ENCODE data around the gene CCBE1.
"Not testable (repeated sequence)": the region's sequence is repeated elsewhere in the genome, so short reads cannot be mapped to it uniquely, and the experiment has no call there.

CCBE1 gene

GRCh38 chr18:59724103-59724502, 26.9 kb upstream of the CCBE1 start:
- TF ChIP-seq POLR2A (IDR thresholded peaks at IDR 0.05; ENCODE audit: low read length) = no peak
- no peak for TF ChIP-seq GATA1 (IDR thresholded peaks at IDR 0.05; ENCODE audit: low read depth, low read length)

DNA sequence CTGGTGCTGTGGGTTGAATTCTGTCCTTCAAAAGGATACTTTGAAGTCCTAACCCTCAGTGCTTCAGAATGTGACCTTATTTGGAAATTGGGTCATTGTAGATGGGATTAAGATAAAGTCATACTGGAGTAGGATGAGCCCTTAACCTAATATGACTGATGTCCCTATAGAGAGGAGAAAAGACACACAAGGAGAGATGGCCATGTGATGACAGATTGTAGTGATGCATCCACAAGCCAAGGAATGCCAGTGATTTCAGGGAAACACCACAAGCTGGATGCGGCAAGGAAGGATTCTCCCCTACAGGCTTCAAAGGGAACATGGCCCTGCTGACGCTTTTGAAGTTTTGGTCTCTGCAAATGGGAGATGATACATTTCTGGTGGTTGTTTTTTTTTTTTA, 24.7 kb upstream of the CCBE1 start:
- TF ChIP-seq POLR2A (IDR thresholded peaks at IDR 0.05; ENCODE audit: low read length) (no peak), GATA1 (IDR thresholded peaks at IDR 0.05; ENCODE audit: low read depth, low read length) (no peak)
- DNase-seq = no peak

More at GRCh38 chr18:59724103-59724502, 26.9 kb upstream of the CCBE1 start:
- no peak for DNase-seq

DNA sequence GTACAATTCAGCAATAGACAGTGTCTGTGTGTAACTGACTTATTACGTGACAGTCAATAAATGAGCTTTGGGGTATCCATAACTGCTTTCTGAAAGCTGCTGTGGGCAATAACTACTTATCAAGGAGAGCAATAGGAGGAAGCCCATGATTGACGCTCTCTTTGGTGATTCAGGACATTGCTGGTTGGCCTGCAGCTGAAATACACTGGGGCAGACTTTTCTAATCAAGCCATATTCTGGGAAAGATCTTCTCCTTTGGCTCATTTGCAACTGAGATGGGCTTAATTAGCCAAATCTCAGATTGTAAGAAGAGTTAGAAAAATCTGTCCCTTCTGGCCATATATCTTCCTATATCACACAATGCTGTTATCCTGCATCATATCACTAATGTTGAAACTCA, 24.0 kb upstream of the CCBE1 start:
- no peak for TF ChIP-seq GATA1 (IDR thresholded peaks at IDR 0.05; ENCODE audit: low read depth, low read length)
- no peak for TF ChIP-seq POLR2A (IDR thresholded peaks at IDR 0.05; ENCODE audit: low read length)
- DNase-seq = no peak

- no peak for DNase-seq
- TF ChIP-seq GATA1 (IDR thresholded peaks at IDR 0.05; ENCODE audit: low read depth, low read length) (no peak), POLR2A (IDR thresholded peaks at IDR 0.05; ENCODE audit: low read length) (no peak)
Measured at GRCh38 chr18:59719544-59720181, 22.4 kb upstream of the CCBE1 start.

DNA sequence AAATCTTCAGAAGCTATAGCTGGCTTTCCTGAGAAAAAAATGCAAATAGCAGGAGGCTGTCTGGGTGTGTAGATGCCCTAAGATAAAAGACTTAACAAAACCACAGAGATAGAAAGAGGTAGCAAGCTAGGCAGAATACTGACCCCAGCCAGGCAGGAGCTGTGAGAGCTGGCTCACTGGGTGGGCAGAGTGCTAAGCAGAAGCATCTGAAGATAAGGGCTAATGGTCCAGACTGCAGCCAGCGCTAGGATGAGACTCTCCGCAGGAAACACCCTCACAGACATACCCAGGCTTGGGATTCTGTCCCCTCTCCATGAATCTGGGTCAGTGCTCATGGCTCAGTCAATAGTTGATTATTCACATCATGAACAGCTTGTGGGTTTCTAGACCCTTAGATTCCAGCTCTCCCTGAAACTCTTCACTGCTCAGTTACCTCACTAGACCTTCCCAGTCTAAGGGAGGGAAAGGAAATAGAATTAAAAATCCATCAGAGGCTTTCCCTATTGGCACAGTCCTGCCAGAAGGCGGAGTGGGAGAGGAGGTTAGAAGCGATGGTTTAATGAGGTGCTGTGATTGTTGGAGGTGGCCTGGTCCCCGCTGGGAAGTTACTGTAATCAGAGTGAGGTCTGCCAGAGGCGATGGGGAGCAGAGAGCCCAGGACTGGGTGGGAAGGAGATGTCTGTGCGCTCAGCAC, 21.4 kb upstream of the CCBE1 start:
- TF ChIP-seq POLR2A (IDR thresholded peaks at IDR 0.05; ENCODE audit: low read length) = no peak
- TF ChIP-seq GATA1 (IDR thresholded peaks at IDR 0.05; ENCODE audit: low read depth, low read length) = no peak
- no peak for DNase-seq

DNA sequence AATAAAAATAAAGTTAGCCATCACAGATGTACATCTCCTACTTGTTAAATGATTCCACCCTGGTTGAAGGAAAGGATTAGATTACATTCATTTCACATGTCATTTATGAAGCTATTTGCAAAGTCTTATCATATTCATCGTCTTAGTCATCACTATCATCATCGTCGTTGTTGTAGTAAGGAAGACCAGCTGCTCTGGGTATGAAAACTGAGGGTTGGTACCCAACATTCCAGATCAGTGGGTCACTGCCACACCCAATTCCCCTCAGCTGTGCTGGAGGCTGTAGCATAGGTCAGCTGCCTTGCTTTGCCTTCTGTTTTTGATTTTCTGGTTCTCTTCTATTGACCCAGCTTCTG, 20.9 kb upstream of the CCBE1 start:
- no peak for TF ChIP-seq POLR2A (IDR thresholded peaks at IDR 0.05; ENCODE audit: low read length)
- no peak for TF ChIP-seq GATA1 (IDR thresholded peaks at IDR 0.05; ENCODE audit: low read depth, low read length)
- DNase-seq = no peak

DNA sequence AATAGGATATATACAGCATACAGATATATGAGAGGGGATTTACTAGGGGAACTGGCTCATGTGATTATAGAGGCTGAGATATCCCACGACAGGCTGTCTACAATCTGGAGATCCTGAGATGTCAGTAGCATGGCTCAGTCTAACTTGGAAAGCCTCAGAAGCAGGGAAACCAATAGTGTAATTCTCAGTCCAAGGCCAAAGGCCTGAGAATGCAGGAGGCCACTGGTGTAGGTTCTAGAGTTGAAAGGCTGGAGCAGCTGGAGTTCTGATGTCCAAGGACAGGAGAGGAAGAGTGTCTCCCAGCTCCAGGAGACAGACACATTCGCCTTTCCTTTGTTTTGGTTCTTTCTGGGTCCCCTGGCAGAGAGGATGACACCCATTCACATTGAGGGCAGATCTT, 20.1 kb upstream of the CCBE1 start:
- TF ChIP-seq POLR2A (IDR thresholded peaks at IDR 0.05; ENCODE audit: low read length) (no peak), GATA1 (IDR thresholded peaks at IDR 0.05; ENCODE audit: low read depth, low read length) (no peak)
- no peak for DNase-seq

DNA sequence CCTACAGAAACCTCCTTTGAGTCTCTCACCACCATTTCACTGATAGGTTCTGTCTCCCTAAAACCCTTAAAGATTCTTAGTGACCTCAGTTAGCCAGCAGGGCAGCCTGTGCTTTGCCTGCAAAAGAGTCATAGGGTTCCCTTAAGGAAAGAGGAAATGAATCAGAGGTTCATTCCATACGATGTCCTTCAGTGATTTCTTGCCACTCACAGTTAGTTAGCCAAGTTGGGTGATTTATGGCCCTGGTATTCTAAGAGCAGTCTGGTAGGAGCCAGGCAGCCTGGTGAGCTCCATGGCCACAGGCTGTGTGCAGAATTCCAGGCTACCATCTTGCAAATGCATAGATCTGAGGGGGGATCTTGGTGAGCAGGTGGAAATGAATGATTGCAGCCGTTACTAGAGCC, 18.7 kb upstream of the CCBE1 start:
- no peak for TF ChIP-seq POLR2A (IDR thresholded peaks at IDR 0.05; ENCODE audit: low read length)
- no peak for TF ChIP-seq GATA1 (IDR thresholded peaks at IDR 0.05; ENCODE audit: low read depth, low read length)
- no peak for DNase-seq

DNA sequence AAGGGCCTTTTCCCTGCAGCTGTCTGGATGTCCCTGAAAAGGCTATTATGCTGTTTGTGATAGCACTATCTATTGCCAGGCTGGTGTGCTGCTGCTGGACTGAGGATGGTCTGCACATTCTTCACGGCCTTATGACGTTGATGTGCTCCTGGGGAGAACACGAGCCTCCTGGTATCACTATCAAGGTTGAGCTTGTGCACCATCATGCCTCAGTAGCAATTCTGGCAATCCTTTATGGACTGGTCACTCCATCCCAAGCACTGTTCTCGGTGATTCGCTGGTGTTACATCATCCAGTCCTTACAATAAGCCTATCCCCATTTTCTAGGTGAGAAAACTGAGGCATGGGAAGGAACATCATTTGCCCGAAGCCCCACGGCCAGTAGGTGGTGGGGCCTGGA, 18.2 kb upstream of the CCBE1 start:
- no peak for TF ChIP-seq GATA1 (IDR thresholded peaks at IDR 0.05; ENCODE audit: low read depth, low read length)
- TF ChIP-seq POLR2A (IDR thresholded peaks at IDR 0.05; ENCODE audit: low read length) = no peak
- DNase-seq = no peak

DNA sequence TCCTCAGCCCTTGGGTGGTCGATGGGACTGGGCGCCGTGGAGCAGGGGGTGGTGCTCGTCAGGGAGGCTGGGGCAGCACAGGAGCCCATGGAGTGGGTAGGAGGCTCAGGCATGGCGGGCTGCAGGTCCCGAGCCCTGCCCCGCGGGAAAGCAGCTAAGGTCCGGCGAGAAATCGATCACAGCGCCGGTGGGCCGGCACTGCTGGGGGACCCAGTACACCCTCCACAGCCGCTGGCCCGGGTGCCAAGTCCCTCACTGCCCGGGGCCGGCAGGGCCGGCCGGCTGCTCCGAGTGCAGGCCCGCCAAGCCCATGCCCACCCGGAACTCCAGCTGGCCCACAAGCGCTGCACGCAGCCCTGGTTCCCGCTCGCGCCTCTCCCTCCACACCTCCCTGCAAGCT, 16.9 kb upstream of the CCBE1 start:
- DNase-seq = not testable (repeated sequence)

DNA sequence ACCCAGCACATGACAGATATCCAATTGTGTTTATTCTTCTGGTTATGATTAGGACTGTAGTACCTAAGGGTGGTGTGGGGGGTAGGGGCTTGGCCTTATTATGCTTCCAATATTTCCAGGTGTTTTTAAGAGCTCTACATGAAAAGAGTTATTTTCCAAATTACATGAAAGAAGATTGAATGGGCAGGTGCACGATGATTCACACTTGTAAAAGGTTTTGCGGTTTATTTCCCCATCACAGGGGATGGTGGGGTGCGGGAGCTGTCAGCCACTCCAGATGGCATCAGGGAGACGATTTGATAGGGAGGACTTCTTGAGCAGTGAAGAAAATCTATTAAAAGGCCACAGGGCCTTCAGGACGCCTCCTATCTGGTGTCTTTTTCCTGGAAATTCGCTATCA, 15.1 kb upstream of the CCBE1 start:
- no peak for TF ChIP-seq GATA1 (IDR thresholded peaks at IDR 0.05; ENCODE audit: low read depth, low read length)
- TF ChIP-seq POLR2A (IDR thresholded peaks at IDR 0.05; ENCODE audit: low read length) = no peak
- no peak for DNase-seq

- DNase-seq = no peak
- no peak for TF ChIP-seq POLR2A (IDR thresholded peaks at IDR 0.05; ENCODE audit: low read length)
- TF ChIP-seq GATA1 (IDR thresholded peaks at IDR 0.05; ENCODE audit: low read depth, low read length) = no peak
Measured at GRCh38 chr18:59708988-59709387, 11.8 kb upstream of the CCBE1 start.

GRCh38 chr18:59707306-59707705, 10.1 kb upstream of the CCBE1 start:
- TF ChIP-seq GATA1 (IDR thresholded peaks at IDR 0.05; ENCODE audit: low read depth, low read length) = no peak
- TF ChIP-seq POLR2A (IDR thresholded peaks at IDR 0.05; ENCODE audit: low read length) = no peak

DNA sequence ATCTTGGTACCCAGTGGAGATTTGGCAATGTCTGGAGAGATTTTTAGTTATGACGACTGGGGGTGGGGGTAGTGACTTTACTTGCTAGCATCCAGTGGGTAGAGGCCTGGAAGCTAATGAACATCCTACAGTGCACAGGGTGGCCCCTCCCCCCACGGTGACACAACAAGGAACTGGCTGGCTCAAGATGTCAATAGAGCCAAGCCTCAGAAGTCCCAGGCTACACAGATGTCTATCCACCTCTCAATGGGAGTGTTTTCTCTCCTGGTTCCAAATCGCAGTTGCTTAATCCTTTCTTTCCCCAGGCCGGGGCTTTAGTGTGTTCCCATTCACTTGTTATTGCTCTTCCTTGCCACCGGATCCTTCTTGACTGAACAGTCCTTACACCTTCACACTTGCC, 9.3 kb upstream of the CCBE1 start:
- TF ChIP-seq POLR2A (IDR thresholded peaks at IDR 0.05; ENCODE audit: low read length) (no peak), GATA1 (IDR thresholded peaks at IDR 0.05; ENCODE audit: low read depth, low read length) (no peak)
- no peak for DNase-seq

More at GRCh38 chr18:59707306-59707705, 10.1 kb upstream of the CCBE1 start:
- DNase-seq = no peak

DNA sequence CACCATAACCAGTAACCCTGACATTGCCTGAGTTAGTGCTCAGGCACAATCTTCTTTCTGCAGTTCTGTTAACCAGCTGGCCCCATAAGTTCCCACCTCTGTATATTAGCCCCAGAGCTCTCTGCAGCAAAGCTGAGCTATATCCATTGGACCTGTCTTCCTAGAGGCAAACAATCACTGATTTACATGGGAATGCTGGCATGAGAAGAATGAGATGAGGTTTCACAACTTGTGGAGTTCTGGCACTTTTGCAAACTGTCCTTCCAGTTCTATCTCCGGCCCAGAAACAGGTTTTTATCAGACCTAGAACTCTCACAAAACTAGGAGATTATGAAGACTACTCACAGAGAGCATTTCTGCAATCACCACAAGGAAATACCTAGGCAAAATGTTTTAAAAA, 7.9 kb upstream of the CCBE1 start:
- TF ChIP-seq POLR2A (IDR thresholded peaks at IDR 0.05; ENCODE audit: low read length) (no peak), GATA1 (IDR thresholded peaks at IDR 0.05; ENCODE audit: low read depth, low read length) (no peak)
- DNase-seq = no peak

All from erythroblast (primary cell).